Activated naive CD4-positive, alpha-beta T cell treated with anti-CD3 and anti-CD28 coated beads for 36 hours (primary cell): ENCODE data around the gene INS. TPM values are rescaled to one million over a fixed set of nuclear protein-coding genes. Genes with fewer than 3 reads are reported as not detected.

Source experiments
- CTCF ChIA-PET: fragments of 350-600 bp; sonication (Branson Sonifier 250); formaldehyde crosslinking; loops from one replicate; lab custom pipeline; 2021; ENCODE audit warnings: antibody characterized with exemption; lab: Charles Lee
- DNase-seq: peaks from one replicate; pipeline ENCODE4 v3.0.0-alpha.2; 2020
- H3K27ac Mint-ChIP-seq: one replicate; pipeline ENCODE4 v1.8.0; 2021; ENCODE audit warnings: mild to moderate bottlenecking, mixed read lengths
- H3K27me3 Mint-ChIP-seq: one replicate; pipeline ENCODE4 v1.8.0; 2021; ENCODE audit warnings: low read depth, mixed read lengths
- H3K36me3 Mint-ChIP-seq: one replicate; pipeline ENCODE4 v1.8.0; 2021; ENCODE audit warnings: low read depth, mixed read lengths
- H3K4me1 Mint-ChIP-seq: one replicate; pipeline ENCODE4 v1.8.0; 2021; ENCODE audit warnings: low read depth, mixed read lengths
- H3K4me3 Mint-ChIP-seq: one replicate; pipeline ENCODE4 v1.8.0; 2021; ENCODE audit warnings: mild to moderate bottlenecking, moderate library complexity, mixed read lengths
- H3K9me3 Mint-ChIP-seq: one replicate; pipeline ENCODE4 v1.8.0; 2021; ENCODE audit warnings: mixed read lengths
- intact Hi-C: fragments of 100-400 bp; cut with micrococcal nuclease; formaldehyde crosslinking; loops from one replicate; pipeline ENCODE4 v1.15.1; 2023
- total RNA-seq, 2 experiments: library from RNA; stranded (reverse); gene quantifications; one replicate each; pipeline ENCODE4 v1.2.3, GENCODE V29; 2021

INS gene
- total RNA-seq, 2 experiments from 2014 or later: not detected

DNA sequence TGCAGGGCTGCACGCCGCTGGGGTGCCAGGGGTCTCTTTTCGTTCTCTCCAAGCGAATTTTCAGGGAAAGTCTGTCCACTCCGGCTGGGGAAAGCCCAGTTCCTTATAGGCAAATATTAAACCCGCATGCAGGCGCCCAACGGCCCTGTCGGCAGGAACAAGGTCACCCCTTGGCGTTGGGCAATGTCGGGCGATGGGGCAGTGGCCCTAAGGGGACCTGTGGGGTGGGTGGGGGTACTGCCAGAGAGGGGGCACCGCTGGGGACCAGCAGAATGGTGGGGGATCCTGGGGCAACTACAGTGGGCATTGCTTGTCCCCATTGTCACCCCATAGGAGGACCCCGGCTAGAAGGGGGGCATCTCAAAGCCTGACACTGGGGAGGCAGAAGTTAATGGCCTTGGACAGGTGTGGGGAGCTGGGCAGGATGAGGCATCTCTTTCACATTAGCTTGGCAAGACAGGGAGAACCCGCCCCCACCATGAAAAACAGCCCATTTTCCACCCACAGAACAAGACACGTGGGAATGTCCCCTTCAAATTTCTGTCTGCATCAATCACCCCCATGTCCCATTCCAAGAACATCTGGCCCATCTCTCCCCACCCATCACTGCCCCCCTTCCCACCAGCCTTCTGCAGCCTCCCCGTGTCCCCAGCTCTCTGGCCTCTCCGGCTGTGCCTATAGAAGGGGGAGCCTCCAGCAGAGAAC, 16.3 kb downstream of the INS start:
- no peak overlapping the region for H3K4me3 Mint-ChIP-seq
- H3K9me3 Mint-ChIP-seq: no peaks in the 10 kb centered on the region
- CTCF ChIA-PET: interaction anchor here (4.2 kb wide), 1 partner anchor 108 kb away, joined by 16 read pairs; no protein-coding TSS in a partner anchor
- intact Hi-C loops: loop anchor here (5.0 to 10.0 kb wide), 5 partner anchors 52 to 848 kb away; partner anchors contain the start of genes DUSP8 and NAP1L4
- no peak for DNase-seq
- H3K27ac Mint-ChIP-seq: no peak overlapping the region
- H3K27me3 Mint-ChIP-seq: peaks cover 66% of the 10 kb centered on the region
- H3K36me3 Mint-ChIP-seq: no peaks in the 10 kb centered on the region
- peaks cover 31% of the 10 kb centered on the region for H3K4me1 Mint-ChIP-seq

DNA sequence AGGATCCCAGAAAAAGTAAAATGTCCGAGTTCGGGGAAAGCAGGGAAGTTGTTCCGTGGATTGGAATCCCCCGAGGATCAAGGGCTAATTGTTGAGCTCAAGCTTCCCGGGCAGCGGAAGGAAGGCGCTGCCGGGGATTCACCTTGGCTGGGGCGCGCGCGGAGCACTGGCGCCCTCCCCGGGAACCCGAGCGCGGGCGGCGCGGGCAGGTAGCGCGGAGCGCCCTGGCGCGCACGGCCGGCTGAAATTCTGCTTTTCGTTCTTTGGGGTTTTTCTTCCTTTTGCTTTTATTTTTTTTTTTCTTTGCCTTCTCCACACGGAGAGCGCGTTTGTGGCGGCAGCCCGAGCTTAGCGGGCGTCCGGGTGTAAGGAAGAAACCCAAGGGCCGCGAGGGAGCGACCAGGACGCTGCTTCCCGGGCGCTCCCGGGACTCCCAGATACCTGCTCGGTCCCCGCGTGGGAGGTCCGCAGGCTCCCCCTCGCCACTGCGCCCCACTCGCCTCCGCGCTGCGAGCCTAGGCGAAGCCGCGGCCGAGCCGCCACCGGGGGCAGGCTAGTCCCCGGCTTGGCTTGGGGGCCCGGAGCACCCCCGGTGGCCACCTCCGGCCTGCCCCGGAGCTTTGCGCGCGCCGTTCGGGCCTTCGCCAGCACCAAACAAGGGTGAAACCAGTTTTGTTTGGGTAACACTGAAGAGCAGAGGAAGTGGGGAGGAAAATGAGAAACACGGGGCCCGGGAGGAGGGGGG, 17.0 kb downstream of the INS start:
- no peak overlapping the region for H3K27ac Mint-ChIP-seq
- CTCF ChIA-PET: interaction anchor here (4.2 kb wide), 1 partner anchor 107 kb away, joined by 16 read pairs; no protein-coding TSS in a partner anchor

DNA sequence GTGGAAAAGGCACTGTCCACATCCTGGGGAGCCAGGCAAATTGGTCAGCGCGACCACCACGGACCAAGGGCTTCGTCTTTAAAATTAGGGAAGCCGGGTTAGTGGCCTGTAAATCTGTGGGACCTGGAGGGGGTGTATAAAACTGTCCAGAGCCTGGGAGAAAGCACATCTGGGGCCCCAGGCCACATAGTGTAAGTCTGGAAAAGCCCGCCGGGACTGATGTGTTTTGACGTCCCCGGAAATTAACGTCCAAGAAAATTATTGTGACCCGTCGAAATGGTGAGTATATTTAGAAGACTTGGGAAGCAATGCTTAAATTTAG, 17.6 kb downstream of the INS start:
- Mint-ChIP-seq H3K36me3 (no peaks in the 10 kb centered on the region), H3K27me3 (peaks cover 59% of the 10 kb centered on the region), H3K27ac (no peak overlapping the region), H3K4me3 (peak overlapping the region; percentile 50), H3K9me3 (no peaks in the 10 kb centered on the region), H3K4me1 (peaks cover 32% of the 10 kb centered on the region)
- no peak for DNase-seq
- CTCF ChIA-PET: interaction anchor here (1.0 to 4.2 kb wide), 2 partner anchors 8 to 106 kb away, joined by 5 to 16 read pairs; no protein-coding TSS in a partner anchor
- intact Hi-C loops: loop anchor here (1.0 to 10.0 kb wide), 7 partner anchors 51 to 849 kb away; partner anchors contain the start of genes DUSP8, LSP1 and NAP1L4

More for the DNA sequence above, 17.0 kb downstream of the INS start:
- no peaks in the 10 kb centered on the region for H3K36me3 Mint-ChIP-seq
- intact Hi-C loops: loop anchor here (1.0 to 10.0 kb wide), 7 partner anchors 52 to 848 kb away; partner anchors contain the start of genes DUSP8, LSP1 and NAP1L4
- H3K4me3 Mint-ChIP-seq: peak overlapping the region; percentile 50
- peaks cover 31% of the 10 kb centered on the region for H3K4me1 Mint-ChIP-seq
- H3K9me3 Mint-ChIP-seq: no peaks in the 10 kb centered on the region
- peak; percentile 50 for DNase-seq
- peaks cover 61% of the 10 kb centered on the region for H3K27me3 Mint-ChIP-seq

DNA sequence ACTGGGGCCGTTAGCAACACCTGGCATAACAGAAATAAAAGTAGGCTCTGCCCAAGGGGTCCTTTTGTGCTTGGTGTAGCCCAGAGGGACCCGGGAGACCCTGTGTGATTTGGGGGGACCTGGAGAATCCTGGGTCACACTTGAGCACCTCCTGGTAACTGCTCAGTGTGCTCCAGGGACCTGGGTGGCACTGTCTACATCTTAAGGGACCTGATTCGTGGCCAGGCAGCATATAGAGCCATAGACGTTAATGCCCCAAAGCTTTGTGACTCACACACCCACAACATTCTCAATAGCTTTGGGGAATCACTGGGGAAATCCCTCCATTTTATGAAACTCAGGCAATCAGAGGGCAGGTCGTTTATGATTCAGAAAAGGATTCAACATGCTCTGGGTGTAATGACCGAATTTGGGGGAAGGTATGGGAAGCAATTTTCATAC, 18.2 kb downstream of the INS start:
- peaks cover 34% of the 10 kb centered on the region for H3K4me1 Mint-ChIP-seq
- H3K9me3 Mint-ChIP-seq: no peaks in the 10 kb centered on the region
- peaks cover 56% of the 10 kb centered on the region for H3K27me3 Mint-ChIP-seq
- DNase-seq: peak; percentile 75
- intact Hi-C loops: loop anchor here (1.0 to 10.0 kb wide), 7 partner anchors 50 to 850 kb away; partner anchors contain the start of genes DUSP8, LSP1 and NAP1L4
- H3K4me3 Mint-ChIP-seq: peak overlapping the region; percentile 49
- H3K27ac Mint-ChIP-seq: peak overlapping the region; percentile 63
- no peaks in the 10 kb centered on the region for H3K36me3 Mint-ChIP-seq
- CTCF ChIA-PET: interaction anchor here (1.0 to 4.2 kb wide), 3 partner anchors 8 to 106 kb away, joined by 3 to 16 read pairs (median 5); no protein-coding TSS in a partner anchor

DNA sequence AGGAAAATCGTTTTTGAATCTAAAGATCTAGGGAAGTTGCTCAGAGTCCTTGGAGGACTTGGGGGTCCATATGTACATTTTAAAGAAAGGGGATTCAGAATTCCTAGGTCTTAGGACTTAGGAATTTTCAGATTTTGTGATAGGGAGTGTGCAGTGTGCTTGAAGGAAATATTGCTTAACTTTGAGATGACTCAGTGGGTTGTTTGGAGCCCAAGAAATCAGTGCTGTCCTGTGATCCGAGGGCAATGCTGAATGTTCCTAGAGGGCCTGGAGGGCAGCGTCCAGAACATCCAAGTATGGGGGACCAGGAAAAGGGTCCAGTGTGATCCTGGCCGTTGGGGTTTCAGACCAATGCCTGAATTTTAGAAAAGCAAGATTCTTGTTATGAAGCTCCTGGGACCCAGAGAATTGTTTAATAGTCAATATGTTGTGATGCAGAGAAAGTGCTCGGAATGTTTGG, 18.7 kb downstream of the INS start:
- Mint-ChIP-seq H3K27ac (no peak overlapping the region), H3K9me3 (no peaks in the 10 kb centered on the region), H3K36me3 (no peaks in the 10 kb centered on the region), H3K4me3 (no peak overlapping the region), H3K27me3 (peaks cover 60% of the 10 kb centered on the region), H3K4me1 (peaks cover 36% of the 10 kb centered on the region)
- intact Hi-C loops: loop anchor here (5.0 to 10.0 kb wide), 5 partner anchors 50 to 850 kb away; partner anchors contain the start of genes DUSP8 and NAP1L4
- no peak for DNase-seq
- CTCF ChIA-PET: interaction anchor here (1.0 to 4.2 kb wide), 3 partner anchors 9 to 105 kb away, joined by 3 to 16 read pairs (median 5); no protein-coding TSS in a partner anchor

DNA sequence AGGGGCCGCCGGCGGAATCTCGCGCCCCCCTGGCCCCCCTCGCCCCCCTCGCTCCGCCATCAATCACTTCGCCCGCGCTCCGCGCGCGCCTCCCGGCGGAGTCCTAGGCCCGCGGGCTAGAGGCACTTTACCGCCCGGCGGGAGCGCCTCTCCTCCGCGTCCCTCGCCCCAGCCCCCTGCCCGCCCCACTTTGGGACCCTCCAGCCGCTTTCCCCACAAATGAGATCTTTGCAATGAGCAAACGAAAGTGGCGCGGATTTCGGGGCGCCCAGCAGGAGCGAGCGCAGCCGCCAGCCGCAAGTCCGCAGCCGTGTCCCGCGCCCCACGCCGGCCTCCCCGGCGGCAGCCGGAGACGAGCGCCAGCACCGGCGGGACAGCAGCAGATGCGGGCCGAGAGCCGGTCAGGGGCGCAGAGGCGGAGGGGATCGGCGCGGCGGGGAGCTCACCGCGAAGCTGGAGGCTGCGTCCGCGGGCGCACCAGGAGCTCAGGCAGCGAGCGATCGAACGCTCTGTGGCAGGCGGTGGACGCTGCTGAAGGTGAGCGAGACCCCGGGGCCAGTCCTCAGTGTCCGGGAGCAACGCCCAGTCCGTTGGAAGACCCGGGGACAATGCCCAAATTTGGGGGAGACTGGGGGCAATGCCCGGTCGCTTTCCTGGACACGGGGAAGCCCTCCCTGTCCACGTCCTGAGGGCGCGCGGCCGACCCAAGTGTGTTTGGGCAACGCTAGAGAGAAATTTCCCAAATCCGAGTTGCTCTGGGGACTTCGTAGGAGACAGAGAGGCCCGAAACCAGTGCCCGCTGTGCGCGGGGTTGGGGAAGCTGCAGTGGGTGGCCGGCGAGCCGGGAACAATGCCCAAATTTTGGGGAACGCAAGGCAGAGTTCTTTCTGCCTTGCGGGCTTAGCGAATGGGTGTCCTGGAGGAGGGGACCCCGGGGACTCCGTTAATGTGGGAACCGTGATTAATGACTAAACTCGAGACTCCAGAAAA, 20.3 kb downstream of the INS start:
- Mint-ChIP-seq H3K9me3 (no peaks in the 10 kb centered on the region), H3K4me3 (no peak overlapping the region), H3K4me1 (peaks cover 38% of the 10 kb centered on the region), H3K27ac (no peak overlapping the region), H3K36me3 (no peaks in the 10 kb centered on the region), H3K27me3 (peaks cover 57% of the 10 kb centered on the region)
- no peak for DNase-seq
- intact Hi-C loops: loop anchor here (5.0 to 10.0 kb wide), 5 partner anchors 48 to 852 kb away; partner anchors contain the start of genes DUSP8 and NAP1L4
- CTCF ChIA-PET: interaction anchor here (1.4 to 4.2 kb wide), 2 partner anchors 11 to 104 kb away, joined by 3 to 16 read pairs; no protein-coding TSS in a partner anchor

DNA sequence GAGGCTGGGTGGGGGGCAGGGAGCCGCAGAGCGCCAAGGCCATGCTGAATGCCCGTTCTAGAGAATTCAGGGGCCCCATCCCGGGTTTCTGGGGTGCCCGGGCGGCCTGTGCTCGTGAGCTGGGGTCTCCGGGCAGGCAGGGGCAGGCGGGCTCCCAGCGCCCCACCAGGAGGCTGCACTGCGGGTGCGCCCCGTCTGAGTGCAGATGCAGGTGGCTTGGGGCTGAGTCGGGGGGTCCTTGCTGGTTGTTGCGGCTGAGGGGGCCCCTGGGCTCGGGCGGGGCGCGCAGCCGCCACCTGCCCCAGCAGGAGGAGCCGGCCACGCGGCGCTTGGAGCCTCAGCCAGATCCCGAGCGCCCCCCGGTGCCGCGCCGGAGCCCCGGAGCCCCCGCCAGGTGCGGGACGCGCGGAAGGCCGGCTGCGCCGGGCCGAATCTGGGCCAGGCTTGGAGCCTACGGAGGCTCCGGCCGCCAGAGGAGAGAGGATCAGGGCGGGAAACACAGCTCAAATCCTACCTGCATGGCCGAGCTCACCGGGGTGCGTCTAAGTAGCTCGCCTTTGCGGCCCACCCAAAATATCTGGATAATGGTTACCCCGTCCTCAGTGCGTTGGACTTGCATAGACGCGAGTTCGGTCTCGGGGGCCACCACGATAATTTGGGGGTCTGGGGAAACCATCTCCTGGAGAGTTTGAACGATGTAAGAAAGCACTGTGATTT, 21.2 kb downstream of the INS start:
- H3K27me3 Mint-ChIP-seq: peaks cover 55% of the 10 kb centered on the region
- H3K9me3 Mint-ChIP-seq: no peaks in the 10 kb centered on the region
- H3K36me3 Mint-ChIP-seq: no peaks in the 10 kb centered on the region
- no peak overlapping the region for H3K4me3 Mint-ChIP-seq
- DNase-seq: no peak
- CTCF ChIA-PET: interaction anchor here (1.4 kb wide), 1 partner anchor 12 kb away, joined by 3 read pairs; no protein-coding TSS in a partner anchor
- H3K27ac Mint-ChIP-seq: no peak overlapping the region
- intact Hi-C loops: loop anchor here (5.0 to 10.0 kb wide), 5 partner anchors 47 to 853 kb away; partner anchors contain the start of genes DUSP8 and NAP1L4
- peaks cover 34% of the 10 kb centered on the region for H3K4me1 Mint-ChIP-seq

DNA sequence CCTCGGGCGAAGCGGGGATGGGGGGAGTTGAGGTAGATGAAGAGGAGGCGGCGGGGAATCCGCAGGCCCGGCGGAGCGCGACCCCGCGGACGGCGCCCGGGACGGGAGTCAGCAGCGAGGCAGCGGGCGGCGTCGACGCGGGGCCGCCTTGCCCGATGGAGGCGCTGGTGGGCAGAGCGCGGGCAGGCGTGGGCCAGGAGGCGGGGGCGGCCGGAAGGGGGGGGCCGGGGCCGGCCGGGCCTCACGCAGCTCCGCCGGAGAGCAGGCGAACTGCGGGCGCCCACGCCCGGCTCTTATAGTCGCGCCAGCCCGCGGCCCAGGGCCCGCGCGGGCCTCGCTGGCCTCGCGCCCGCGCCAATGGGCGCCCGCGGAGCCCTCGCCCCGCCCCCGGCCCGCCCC, 21.9 kb downstream of the INS start, which contains the start of gene IGF2:
TSS of gene IGF2 (minus strand) at position 267 of the 399 bp plus-strand sequence. CDS start 3,866 bp downstream, outside the sequence.
- Mint-ChIP-seq H3K36me3 (no peaks in the 10 kb centered on the region), H3K27me3 (peaks cover 55% of the 10 kb centered on the region), H3K4me3 (peak within 1 kb of the TSS; percentile 34), H3K27ac (no peak within 1 kb of the TSS), H3K4me1 (peaks cover 29% of the 10 kb centered on the region), H3K9me3 (no peaks in the 10 kb centered on the region)
- DNase-seq: no peak
- CTCF ChIA-PET: no interaction called here
- intact Hi-C loops: no loop called here

DNA sequence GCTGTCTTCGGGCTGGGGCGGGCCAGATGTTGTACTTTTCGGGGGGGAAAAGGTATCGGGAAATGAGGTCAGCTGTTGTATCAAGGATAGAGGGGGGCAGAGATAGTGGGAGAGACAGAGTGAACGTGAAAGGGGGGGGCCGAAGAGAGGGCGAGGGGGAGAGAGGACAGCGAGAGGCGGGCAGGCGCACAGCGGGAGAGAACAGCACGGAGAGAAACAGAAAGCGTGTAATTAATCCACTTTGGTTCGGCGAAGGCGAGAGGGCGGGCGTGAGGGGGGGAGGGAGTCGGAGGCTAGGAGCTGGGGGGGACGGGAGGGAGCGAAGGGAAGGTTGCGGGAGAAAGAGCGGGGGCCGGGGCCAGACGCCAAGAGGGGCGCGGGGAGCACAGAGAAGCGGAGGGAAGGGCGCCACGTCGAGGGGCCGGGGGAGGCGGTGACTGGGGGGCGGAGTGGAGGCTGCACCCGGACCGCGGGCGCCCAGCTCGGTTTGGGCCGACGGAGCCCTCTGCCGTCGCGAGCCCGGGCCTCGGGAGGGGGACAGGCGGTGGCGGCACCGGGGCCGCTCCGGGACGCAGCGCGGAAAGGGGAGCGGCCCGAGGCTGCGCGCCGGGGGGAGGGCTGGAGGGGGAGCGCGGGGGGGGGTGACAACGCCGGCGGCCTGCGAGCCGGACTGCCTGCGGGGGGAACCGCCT, 22.4 kb downstream of the INS start:
- Mint-ChIP-seq H3K27me3 (peaks cover 55% of the 10 kb centered on the region), H3K4me3 (peak overlapping the region; percentile 34), H3K36me3 (no peaks in the 10 kb centered on the region), H3K4me1 (peaks cover 27% of the 10 kb centered on the region), H3K9me3 (no peaks in the 10 kb centered on the region), H3K27ac (no peak overlapping the region)
- CTCF ChIA-PET: no interaction called here
- intact Hi-C loops: no loop called here
- no peak for DNase-seq

DNA sequence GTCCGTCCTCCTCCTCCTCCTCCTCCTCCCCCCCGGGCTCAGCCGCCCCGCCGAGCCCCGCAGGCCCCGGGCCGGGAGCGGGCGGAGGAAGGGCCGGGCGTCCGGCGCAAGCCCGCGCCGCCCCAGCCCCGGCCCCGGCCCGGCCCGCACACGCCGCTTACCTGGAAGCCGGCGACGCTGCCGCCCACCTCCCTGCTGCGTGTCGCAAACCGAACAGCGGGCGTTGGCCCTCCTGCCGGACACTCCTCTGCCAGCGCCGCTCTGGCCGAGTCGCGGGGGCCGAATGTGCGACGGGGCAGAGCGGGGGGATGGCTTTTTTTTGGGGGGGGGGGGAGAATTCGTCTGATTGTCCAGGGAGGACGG, 23.0 kb downstream of the INS start:
- H3K4me3 Mint-ChIP-seq: no peak overlapping the region
- CTCF ChIA-PET: no interaction called here
- no peak overlapping the region for H3K27ac Mint-ChIP-seq
- peaks cover 59% of the 10 kb centered on the region for H3K27me3 Mint-ChIP-seq
- no peaks in the 10 kb centered on the region for H3K36me3 Mint-ChIP-seq
- peaks cover 22% of the 10 kb centered on the region for H3K4me1 Mint-ChIP-seq
- intact Hi-C loops: no loop called here
- no peaks in the 10 kb centered on the region for H3K9me3 Mint-ChIP-seq
- DNase-seq: no peak
